Osteoblast (primary cell): ENCODE measurements around the gene ARL17B. TPM values are rescaled to one million over a fixed set of nuclear protein-coding genes. Genes with fewer than 3 reads are reported as not detected.
"Not testable (repeated sequence)": the region's sequence is repeated elsewhere in the genome, so short reads cannot be mapped to it uniquely, and the experiment has no call there.

ENCODE experiments used
- DNase-seq: peaks from one replicate; pipeline ENCODE4 v3.0.0; 2011; ENCODE audit warnings: low spot score, mixed read lengths; ENCODE audit not compliant: insufficient read length; ENCODE audit errors: missing footprints
- H2AFZ ChIP-seq: 2 replicates; pipeline ENCODE4 v1.6.0; 2011; ENCODE audit warnings: mild to moderate bottlenecking, low read length
- H3K27ac ChIP-seq: 2 replicates; pipeline ENCODE4 v1.5.1; 2011; ENCODE audit warnings: mild to moderate bottlenecking, low read depth, low read length, moderate library complexity
- H3K27me3 ChIP-seq: 2 replicates; pipeline ENCODE4 v1.6.0; 2012; ENCODE audit warnings: mild to moderate bottlenecking, control low read depth, inconsistent platforms, low read length, moderate library complexity; ENCODE audit not compliant: insufficient read depth
- H3K36me3 ChIP-seq: 2 replicates; pipeline ENCODE4 v1.5.1; 2011; ENCODE audit warnings: mild to moderate bottlenecking, low read length, control low read depth, moderate library complexity; ENCODE audit not compliant: insufficient read depth
- H3K4me1 ChIP-seq: 2 replicates; pipeline ENCODE4 v1.5.1; 2011; ENCODE audit warnings: mild to moderate bottlenecking, low read length, control low read depth, moderate library complexity; ENCODE audit not compliant: insufficient read depth
- H3K4me2 ChIP-seq: 2 replicates; pipeline ENCODE4 v1.6.0; 2011; ENCODE audit warnings: mild to moderate bottlenecking, low read length; ENCODE audit not compliant: insufficient read depth
- H3K4me3 ChIP-seq: fragments of 200-600 bp; sonication (generic); 3 replicates; pipeline ENCODE4 v1.5.1; 2012; ENCODE audit warnings: mild to moderate bottlenecking, low read length, inconsistent platforms; ENCODE audit not compliant: insufficient read depth
- H3K79me2 ChIP-seq: 2 replicates; pipeline ENCODE4 v1.6.0; 2012; ENCODE audit warnings: mild to moderate bottlenecking, low read length, control low read depth, inconsistent platforms; ENCODE audit not compliant: insufficient read depth
- H3K9me3 ChIP-seq: 2 replicates; pipeline ENCODE4 v1.5.1; 2011; ENCODE audit warnings: low read depth, low read length, control low read depth
- H4K20me1 ChIP-seq: 2 replicates; pipeline ENCODE4 v1.6.0; 2012; ENCODE audit warnings: mild to moderate bottlenecking, low read length, control low read depth; ENCODE audit not compliant: insufficient read depth
- total RNA-seq: library from RNA; depleted of rRNA; stranded (reverse); fragments of >200 nt; gene quantifications from 2 replicates; pipeline ENCODE4 v1.2.3, GENCODE V29; 2012
- TF ChIP-seq, protein P1 (sequence below): IDR thresholded peaks from 2 replicates; pipeline ENCODE4 v1.5.1; 2011; ENCODE audit warnings: mild to moderate bottlenecking, low read depth, low read length, moderate library complexity; ENCODE audit errors: extremely low read depth

Gene ARL17B
- total RNA-seq, 1 donor, result 7.6 TPM

DNA sequence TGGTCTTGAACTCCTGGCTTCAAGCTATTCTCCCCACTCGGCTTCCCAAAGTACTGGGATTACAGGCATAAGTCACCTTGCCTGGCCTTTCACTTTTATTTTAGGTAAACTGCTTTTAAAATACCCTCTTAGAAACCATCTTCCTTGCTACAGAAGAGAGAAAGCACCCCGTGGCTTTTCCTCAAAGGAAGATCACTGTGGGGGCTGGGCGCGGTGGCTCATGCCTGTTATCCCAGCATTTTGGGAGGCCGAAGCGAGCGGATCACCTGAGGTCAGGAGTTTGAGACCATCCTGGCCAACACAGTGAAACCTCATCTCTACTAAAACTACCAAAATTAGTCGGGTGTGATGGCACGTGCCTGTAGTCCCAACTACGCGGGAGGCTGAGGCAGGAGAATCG is 78.9 kb downstream of the ARL17B start:
- H3K79me2 ChIP-seq, DNase-seq, H3K27me3 ChIP-seq, H2AFZ ChIP-seq, H3K27ac ChIP-seq, H4K20me1 ChIP-seq, H3K4me2 ChIP-seq, H3K4me3 ChIP-seq, H3K36me3 ChIP-seq, H3K9me3 ChIP-seq: not testable (repeated sequence)
- H3K4me1 ChIP-seq, result peaks cover 11% of the 10 kb centered on the region

DNA sequence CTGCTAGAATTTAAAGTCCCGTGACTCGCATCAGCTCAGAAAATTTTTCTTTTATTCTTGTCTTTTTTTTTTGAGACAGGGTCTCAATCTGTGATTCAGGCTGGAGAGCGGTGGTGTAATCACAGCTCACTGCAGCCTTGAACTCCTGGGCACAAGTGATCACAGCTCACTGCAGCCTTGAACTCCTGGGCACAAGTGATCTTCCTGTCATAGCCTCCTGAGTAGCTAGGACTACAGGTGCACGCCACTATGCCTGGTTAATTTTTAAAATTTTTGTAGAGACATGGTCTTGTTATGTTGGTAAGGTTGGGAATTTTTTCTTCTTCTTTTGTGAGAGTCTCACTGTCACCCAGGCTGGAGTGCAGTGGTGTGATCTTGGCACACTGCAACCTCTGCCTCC is 80.2 kb downstream of the ARL17B start:
- not testable (repeated sequence) for H3K27me3 ChIP-seq, H3K27ac ChIP-seq, H3K79me2 ChIP-seq, H2AFZ ChIP-seq, H3K36me3 ChIP-seq, H3K9me3 ChIP-seq, H3K4me3 ChIP-seq, H3K4me1 ChIP-seq, H4K20me1 ChIP-seq, H3K4me2 ChIP-seq, DNase-seq

DNA sequence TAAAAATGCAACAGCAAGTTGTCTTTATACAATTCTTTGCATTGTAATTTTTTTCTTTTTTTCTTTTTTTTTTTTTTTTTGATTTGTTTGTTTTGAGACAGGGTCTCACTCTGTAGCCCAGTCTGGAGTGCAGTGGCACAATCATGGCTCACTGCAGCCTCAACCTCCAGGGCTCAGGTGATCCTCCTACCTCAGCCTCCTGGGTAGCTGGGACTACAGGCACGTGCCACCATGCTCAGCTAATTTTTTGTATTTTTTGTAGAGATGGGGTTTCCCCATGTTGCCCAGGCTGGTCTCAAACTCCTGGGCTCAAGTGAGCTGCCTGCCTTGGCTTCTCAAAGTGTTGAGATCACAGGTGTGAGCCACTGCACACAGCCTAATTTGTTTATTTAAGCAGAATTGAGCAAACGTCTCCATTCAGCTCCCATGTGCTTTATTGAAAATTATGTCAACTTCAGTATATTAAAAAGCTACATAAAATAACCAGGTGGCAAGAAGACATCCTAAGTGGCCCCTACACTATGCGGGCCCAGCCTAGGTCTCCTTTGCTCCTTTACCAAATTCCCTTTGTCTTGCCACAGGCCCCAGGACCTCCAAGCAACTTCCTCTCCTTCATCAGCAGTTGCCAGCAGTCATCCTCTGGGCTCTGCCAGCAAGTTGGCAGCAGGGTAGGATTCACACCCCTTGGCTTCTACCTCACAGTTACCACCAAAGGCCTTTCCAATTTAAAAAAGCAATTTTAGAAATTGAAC is 84.7 kb downstream of the ARL17B start:
- not testable (repeated sequence) for H3K27ac ChIP-seq, H2AFZ ChIP-seq, H3K9me3 ChIP-seq, H3K79me2 ChIP-seq, H3K4me3 ChIP-seq, H3K4me2 ChIP-seq, H4K20me1 ChIP-seq, H3K36me3 ChIP-seq, H3K4me1 ChIP-seq, DNase-seq
- H3K27me3 ChIP-seq, result peaks cover 15% of the 10 kb centered on the region

DNA sequence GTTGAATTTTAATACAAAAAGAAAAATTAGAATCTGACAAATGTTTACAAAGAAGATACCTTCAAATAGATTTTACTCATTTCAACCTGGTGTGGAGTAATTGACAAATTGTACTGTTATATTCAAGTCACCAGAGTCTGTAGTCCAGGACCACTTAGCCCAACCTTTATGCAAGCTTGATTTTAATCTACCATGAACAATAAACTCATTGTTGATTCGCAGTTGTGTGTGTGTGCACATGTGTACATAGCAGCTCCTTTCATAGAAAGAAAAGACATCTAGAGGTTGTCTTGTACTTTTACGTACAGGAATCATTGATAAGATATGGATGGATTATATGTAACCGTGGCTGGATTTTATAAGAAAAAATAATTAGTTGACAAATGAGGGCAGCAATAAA is 87.3 kb downstream of the ARL17B start:
- TF ChIP-seq, protein P1, sequence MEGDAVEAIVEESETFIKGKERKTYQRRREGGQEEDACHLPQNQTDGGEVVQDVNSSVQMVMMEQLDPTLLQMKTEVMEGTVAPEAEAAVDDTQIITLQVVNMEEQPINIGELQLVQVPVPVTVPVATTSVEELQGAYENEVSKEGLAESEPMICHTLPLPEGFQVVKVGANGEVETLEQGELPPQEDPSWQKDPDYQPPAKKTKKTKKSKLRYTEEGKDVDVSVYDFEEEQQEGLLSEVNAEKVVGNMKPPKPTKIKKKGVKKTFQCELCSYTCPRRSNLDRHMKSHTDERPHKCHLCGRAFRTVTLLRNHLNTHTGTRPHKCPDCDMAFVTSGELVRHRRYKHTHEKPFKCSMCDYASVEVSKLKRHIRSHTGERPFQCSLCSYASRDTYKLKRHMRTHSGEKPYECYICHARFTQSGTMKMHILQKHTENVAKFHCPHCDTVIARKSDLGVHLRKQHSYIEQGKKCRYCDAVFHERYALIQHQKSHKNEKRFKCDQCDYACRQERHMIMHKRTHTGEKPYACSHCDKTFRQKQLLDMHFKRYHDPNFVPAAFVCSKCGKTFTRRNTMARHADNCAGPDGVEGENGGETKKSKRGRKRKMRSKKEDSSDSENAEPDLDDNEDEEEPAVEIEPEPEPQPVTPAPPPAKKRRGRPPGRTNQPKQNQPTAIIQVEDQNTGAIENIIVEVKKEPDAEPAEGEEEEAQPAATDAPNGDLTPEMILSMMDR, result no peak
- Histone ChIP-seq H3K27me3 (peaks cover 16% of the 10 kb centered on the region), H4K20me1 (no peaks in the 10 kb centered on the region)

DNA sequence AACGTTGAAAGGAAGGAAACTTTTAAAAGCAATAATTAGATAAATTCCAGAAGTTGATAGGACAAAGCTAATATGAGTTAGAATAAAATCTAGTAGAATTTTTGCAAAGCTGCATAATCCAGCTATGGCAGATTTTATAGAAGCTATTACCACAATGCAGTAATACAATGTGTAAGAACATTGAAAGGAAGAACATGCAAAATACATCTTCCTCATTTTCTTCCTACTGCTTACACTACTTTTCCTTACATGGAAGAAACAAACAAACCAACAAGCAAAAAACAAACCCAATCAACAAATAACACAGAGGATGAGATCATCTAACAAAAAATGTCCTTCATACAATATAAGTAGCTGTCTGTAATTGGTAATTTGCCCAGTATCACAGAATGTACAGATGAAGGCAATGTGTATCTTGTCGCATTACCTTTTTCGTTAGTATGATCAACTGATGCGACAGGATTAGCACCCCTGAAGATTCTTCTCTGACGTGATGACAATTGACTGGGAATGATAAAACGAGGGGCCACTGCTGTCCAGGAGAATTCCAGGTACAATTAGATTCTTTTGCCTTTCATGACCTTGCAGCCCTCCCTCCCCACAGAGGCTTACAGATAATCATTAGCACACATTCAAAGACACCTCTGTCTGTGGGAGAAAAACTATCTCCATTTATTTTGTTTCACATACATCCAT is 87.9 kb downstream of the ARL17B start:
- Histone ChIP-seq H3K4me3 (no peak overlapping the region), H3K4me2 (no peak overlapping the region), H3K9me3 (no peaks in the 10 kb centered on the region), H3K36me3 (no peaks in the 10 kb centered on the region), H3K79me2 (peaks cover 4% of the 10 kb centered on the region), H3K27ac (no peak overlapping the region), H3K27me3 (peaks cover 18% of the 10 kb centered on the region), H2AFZ (no peak overlapping the region), H4K20me1 (no peaks in the 10 kb centered on the region), H3K4me1 (no peaks in the 10 kb centered on the region)
- DNase-seq, result peak; percentile 15
- TF ChIP-seq, protein P1, result no peak

More for the DNA sequence above, 87.3 kb downstream of the ARL17B start:
- H3K79me2 ChIP-seq, result peaks cover 4% of the 10 kb centered on the region
- H3K4me1 ChIP-seq, result no peaks in the 10 kb centered on the region
- no peak overlapping the region for H3K4me2 ChIP-seq
- H3K4me3 ChIP-seq, result no peak overlapping the region
- DNase-seq, result no peak
- no peak overlapping the region for H2AFZ ChIP-seq
- H3K9me3 ChIP-seq, result no peaks in the 10 kb centered on the region
- H3K27ac ChIP-seq, result no peak overlapping the region
- H3K36me3 ChIP-seq, result no peaks in the 10 kb centered on the region
